DOHH2 (cell line): ENCODE measurements around the gene CHFR.

Source experiments
- EZH2phosphoT487 ChIP-seq: fragments of 200-600 bp; sonication (generic); IDR thresholded peaks from 2 replicates; pipeline ENCODE4 v1.6.1; 2017; ENCODE audit warnings: borderline replicate concordance, mild to moderate bottlenecking, antibody characterized with exemption, low read length, moderate library complexity, mixed read lengths
- TF ChIP-seq, protein P1 (sequence below): fragments of 200-600 bp; sonication (generic); IDR thresholded peaks from one replicate; pipeline ENCODE4 v1.5.1; 2014; ENCODE audit warnings: antibody characterized with exemption, mild to moderate bottlenecking, low read depth, low read length; ENCODE audit not compliant: poor library complexity, severe bottlenecking

DNA sequence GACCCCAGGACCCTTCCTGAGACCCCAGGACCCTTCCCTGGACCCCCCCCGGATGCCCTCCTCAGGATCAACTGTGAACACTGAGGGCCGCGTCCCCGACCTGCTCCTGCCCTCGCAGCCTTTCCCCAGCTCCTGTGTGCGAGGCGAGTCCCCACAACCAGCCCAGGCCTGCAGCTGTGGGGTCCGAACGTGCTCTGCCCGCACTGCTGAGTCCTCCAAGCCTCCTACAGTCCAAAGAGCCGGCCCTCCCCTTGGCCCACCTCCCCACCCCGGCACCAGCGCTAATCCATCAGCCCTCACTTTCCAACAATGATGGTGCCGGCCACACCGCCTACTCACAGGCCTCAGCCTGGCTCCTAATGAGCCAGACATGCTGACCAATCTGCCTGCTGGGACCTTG is 99.5 kb downstream of the CHFR start:
- TF ChIP-seq, protein P1, sequence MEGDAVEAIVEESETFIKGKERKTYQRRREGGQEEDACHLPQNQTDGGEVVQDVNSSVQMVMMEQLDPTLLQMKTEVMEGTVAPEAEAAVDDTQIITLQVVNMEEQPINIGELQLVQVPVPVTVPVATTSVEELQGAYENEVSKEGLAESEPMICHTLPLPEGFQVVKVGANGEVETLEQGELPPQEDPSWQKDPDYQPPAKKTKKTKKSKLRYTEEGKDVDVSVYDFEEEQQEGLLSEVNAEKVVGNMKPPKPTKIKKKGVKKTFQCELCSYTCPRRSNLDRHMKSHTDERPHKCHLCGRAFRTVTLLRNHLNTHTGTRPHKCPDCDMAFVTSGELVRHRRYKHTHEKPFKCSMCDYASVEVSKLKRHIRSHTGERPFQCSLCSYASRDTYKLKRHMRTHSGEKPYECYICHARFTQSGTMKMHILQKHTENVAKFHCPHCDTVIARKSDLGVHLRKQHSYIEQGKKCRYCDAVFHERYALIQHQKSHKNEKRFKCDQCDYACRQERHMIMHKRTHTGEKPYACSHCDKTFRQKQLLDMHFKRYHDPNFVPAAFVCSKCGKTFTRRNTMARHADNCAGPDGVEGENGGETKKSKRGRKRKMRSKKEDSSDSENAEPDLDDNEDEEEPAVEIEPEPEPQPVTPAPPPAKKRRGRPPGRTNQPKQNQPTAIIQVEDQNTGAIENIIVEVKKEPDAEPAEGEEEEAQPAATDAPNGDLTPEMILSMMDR: no peak
- no peak for TF ChIP-seq EZH2phosphoT487
